Left renal cortex interstitium (tissue), 4 donors: ENCODE data around the gene SPPL2B. TPM values are rescaled to one million over a fixed set of nuclear protein-coding genes. Genes with fewer than 3 reads are reported as not detected.

Source experiments
- DNase-seq, 4 donors: peaks; one replicate each; pipeline ENCODE4 v3.0.0-alpha.2; 2013; ENCODE audit warnings: low read depth in 4 of 4, low spot score in 2 of 4, missing footprints in 1 of 4
- polyA plus RNA-seq, 4 donors: library from polyadenylated mRNA; unstranded; fragments of 120-200 nt; gene quantifications; one replicate each; pipeline ENCODE4 v1.2.1, GENCODE V29; 2013; ENCODE audit not compliant: insufficient read length in 4 of 4

Gene SPPL2B
- polyA plus RNA-seq, 4 donors = 39.5 to 141 (median 89.3) TPM

DNA sequence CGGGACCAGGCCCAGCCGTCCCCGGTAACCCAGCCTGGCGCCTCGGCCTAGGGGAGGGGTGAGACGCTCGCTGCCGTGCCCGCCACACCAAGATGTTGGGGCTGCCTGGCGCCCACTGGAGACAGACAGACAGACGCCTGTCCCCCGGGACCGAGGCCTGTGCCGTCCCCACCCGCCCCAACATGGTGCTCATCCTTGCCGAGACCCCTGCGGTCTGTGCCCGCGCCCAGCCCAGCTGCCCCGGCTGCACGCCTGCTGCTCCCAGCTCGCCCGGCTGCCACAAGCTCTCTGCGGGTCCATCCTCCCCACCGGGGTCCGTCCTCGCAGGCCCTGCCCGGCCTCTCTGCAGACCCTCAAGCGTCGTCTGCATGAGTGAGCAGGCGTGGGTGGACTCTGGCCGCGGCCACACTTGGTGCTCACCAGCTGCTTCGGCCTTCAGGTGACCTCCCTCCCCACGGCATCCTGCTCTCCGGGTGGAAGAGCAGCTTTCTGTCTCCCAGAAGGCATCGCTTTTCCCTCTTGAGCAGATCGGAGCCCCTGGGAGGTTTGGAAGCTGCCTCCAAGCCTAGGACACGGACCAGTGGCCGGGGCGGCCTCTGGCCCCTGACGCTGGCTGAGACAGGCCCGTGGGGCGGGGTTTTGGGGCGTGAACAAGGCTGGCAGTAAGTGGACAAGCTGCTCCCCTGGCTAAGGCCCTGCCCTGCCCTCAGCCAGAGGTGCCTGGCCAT is 24.8 kb downstream of the SPPL2B start:
- DNase-seq = no peak

DNA sequence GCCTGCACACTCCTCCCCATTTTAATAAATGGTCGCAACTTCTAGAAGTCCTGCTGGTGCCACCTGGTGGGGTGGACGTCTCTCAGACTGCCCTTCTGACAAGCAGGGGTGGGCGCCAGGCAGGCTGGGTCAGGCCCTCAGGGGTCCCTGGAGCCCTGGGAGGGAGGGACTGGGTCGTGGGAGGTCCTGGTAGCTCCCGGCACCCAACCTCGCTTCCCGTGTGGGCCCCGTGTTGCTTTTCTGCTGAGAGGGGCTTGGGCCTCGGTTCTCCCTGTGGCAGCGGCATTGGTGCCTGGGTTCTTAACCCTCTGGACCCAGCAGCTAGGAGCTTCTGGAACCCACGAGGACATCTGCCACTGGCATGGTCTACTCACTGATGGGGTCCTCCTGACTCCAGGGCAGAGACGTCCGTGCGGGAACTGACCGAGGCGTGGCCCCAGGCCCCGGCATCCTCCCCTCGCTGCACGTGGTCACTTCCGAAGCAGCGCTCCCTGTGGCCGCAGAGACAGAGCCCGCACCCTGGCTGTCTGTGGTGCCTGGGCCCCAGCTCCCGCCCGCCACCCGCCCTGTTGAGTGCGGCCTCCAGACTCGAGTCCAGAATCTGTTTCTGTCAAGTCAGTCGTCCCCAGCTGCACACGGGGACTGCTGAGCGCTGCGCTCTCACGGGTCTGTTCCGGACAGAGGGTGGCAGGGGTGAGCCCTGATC is 25.6 kb downstream of the SPPL2B start:
- DNase-seq = no peak

DNA sequence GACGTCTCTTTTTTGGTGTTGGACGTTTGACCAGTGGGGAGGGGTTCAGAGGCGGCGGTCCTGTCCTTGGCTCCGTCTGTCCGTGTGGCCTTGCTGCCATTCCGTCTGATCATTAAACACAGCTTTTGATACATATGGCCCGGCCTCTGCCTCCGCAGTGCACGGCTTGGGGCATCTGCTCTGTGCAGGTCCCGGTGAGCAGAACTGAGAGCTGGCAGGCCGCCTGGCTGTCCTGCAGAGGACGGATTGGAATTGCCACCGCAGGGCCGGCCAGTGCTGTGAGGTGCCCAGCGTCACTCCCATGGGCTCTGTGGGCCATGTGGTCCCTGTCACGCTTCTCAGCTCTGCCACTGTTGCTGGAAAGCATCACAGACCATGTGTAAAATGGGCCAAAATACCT is 26.2 kb downstream of the SPPL2B start:
- no peak for DNase-seq

DNA sequence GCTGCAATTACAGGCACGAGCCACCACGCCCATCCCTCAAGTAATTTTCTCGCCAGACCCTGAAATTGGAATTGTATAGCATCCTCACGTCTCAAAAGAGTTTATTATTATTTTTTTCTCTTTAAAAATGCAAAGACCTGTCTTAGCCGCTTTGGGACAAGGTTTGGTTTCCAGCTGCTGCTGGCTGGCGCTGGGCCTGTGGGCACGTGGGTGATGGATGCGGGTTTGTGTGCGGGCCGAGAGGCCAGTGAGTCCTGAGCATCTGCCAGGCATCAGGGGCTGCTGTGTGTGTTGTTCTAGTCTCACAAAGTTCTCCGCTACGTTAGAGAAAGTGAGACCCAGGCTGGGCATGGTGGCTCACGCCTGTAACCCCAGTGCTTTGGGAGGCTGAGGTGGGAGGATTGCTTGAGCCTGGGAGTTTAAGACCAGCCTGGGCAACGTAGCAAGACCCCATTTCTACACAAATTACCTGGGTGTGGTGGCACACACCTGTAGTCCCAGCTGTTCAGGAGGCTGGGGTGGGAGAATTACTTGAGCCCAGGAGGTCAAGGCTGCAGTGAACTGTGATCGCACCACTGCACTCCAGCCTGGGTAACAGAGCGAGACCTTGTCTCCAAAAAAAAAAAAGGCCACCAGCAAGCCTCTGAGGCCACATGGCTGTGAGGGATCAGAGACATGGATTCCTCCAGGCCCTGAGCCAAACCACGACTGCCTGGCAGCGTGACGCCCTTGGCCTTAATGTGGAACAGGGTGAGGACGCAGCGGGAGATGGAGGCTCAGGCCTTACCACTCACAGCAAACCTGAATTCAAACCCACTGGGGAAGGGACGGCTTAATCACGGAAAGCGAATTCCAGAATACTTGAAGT is 26.9 kb downstream of the SPPL2B start:
- DNase-seq = no peak

DNA sequence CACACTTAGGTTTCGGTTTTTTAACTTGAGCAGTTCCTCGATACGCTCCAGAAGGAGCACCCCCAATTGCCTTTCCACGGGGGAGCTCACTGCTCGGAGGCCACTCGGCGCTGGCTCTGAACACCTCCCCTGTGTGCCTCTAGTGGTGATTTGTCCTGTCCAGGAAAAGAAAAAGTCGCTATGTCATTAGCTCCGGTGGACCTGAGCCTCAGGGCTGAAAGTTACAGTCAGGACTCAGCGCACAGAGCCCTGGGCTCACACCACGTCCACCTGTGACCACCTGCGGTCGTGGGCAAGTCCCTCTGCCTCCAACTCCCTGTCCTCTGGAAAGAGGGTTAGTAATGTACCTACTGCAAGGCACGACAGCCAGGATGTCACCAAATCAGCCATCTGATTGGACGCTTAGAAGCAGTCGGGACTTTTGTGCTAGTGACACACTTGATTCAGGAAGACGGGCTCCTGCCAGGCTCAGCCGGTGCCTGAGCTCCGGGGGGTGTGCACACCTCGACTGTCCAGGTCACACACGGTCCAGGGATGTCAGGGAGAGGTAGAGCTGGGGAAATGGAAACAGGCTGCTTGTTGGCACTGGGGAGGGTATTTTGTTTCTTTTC is 27.7 kb downstream of the SPPL2B start:
- DNase-seq = no peak

DNA sequence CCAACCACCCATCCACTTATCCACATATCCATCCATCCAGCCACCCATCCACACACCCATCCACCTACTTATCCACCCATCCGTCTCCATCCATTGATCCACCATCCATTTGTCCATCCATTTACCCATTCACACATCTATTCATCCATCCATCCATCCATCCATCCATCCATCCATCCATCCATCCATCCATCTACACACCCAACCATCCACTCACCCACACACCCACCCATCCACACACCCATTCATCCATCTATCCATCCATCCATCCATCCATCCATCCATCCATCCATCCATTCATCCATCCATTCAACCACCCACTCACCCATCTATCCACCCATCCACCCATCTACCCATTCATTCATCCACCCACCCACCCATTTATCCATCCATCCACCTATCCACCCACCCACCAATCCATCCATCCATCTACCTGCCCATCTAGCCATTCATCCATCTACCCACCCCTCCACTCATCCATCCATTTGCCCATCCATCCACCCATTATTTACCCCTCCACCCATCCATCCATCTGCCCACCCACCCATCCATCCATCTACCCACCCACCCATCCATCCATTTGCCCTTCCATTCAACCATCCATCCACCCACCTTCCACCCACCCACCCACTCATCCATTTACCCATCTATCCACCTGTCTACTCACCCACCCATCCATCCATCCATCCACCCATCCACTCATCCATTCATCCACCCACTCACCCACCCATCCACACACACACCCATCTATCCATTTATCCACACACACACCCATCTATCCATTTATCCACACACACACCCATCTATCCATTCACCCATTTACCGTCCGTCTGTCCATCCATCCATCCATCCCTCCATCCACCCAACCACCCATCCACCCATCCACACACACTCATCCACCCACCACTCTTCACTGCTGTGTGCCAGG is 29.1 kb downstream of the SPPL2B start:
- no peak for DNase-seq

DNA sequence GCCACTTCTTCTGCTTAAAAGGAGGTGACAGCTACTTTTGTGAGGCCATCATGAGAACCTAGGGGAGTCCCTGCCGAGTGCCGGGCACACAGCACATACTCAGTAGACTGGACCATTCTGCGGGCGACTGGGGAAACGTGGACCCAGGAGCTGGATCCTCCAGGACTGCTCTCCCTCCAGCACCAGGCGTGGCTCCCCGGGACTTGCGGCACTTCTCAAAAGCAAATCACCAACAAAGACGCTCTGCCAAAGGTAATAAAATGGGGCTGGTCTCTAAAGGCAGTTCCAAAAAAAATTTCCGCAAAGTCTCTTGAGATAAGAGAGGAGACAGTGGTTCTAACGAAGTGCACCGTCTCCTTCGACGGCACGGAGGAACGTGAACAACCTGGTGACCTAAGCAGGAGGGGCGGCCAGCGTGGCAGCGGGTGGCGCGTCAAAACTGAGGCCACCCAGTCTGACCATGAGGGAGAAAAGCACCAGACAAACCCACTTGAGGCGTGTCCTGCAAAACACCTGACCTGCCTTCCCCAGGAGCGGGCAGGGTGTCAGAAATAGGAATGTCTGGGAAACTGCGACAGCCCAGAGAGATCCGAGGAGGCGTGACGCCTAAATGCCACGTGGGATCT is 30.2 kb downstream of the SPPL2B start:
- DNase-seq = no peak

DNA sequence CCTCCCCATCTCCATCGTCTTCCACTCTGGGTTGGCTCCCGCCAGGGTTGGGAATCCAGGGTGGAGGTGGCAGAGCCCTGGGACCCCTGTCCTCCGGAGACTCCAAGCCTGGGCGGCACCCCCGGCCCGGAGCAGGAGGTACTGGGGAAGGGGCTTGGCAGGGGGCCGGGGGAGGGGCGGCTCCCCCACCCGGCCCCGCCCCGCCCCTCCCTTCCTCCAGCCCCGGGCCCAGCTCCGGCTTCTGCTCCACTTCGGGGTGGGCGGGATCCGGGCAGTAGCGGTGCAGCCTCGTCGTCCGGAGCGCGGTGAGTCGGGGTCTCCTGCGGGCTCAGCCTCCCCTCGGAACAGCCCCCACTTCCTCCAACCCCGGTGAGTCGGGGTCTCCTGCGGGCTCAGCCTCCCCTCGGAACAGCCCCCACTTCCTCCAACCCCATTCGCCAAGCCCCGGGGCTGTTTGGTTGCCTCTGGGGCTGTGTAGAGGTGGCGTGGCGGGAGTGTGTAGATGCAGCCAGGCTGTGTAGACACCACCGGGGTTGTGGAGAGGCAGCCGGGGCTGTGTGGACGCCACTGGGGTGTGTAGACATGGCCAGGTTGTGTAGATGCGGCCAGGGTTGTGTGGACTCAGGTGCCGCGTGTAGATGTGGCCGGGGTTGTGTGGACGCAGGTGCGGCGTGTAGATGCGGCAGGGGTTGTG is 31.7 kb downstream of the SPPL2B start, which contains the start of gene TMPRSS9:
Gene TMPRSS9, plus strand, starts transcription at position 274 of the 694 bp plus-strand sequence. CDS start 29,521 bp downstream, outside the sequence.
- no peak for DNase-seq

DNA sequence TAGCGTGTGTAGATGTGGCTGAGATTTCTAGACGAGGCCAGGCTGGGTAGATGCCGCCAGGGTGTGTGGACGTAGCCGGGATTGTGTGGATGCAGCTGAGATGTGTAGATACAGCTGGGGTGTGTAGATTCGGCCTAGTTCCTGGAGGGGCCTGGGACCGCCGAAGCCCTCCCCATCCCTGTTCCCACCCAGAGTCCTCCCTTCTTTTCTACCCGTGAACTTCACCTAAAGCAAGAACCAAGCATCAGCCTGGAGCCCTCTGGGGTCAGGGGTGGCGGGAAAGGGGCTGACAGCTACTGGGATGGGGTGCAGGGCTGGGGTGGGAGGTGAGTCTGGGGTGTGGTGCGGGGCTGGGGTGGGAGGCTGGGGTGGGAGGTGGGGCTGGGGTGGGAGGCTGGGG is 32.3 kb downstream of the SPPL2B start:
- DNase-seq = no peak

GRCh38 chr19:2361246-2362045 is 33.0 kb downstream of the SPPL2B start:
- DNase-seq = no peak

- DNase-seq = no peak
Measured at GRCh38 chr19:2362046-2362969, 33.8 kb downstream of the SPPL2B start.

DNA sequence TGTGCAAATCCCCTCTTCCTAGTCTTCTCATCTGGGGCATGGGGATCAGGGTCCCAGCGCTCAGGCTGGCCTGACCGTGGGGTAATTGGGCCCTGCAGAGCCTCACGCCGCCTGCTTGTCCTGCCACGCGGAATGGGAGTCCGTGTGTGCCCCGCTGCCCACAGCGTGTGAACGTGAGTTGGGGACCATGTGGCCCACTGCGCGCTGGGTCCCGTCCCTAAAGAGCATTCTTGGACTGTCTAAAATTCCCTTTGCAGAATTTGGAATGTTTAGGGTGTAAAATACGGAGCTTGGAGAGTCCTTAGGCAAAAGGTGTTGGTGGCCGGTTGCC is 34.5 kb downstream of the SPPL2B start:
- no peak for DNase-seq

GRCh38 chr19:2363419-2363818 is 34.9 kb downstream of the SPPL2B start:
- DNase-seq = no peak

GRCh38 chr19:2365201-2365970 is 36.9 kb downstream of the SPPL2B start:
- peak in 1 of 4 donors; percentile 55 for DNase-seq

- no peak for DNase-seq
Measured at GRCh38 chr19:2371656-2372055, 43.2 kb downstream of the SPPL2B start.

GRCh38 chr19:2372076-2372612 is 43.7 kb downstream of the SPPL2B start:
- no peak for DNase-seq
